Parathyroid adenoma (tissue), 2 donors: ENCODE measurements around the gene BCAP31.

Source experiments
- H2AFZ ChIP-seq: fragments of 300-600 bp; sonication (generic); one replicate; pipeline ENCODE4 v1.7.0; 2017; ENCODE audit warnings: antibody characterized with exemption, mild to moderate bottlenecking
- H3K27ac ChIP-seq: fragments of 300-600 bp; sonication (generic); one replicate; pipeline ENCODE4 v1.7.0; 2017
- H3K27me3 ChIP-seq: fragments of 300-600 bp; sonication (generic); one replicate; pipeline ENCODE4 v1.7.0; 2017; ENCODE audit warnings: low read length; ENCODE audit not compliant: control insufficient read depth, insufficient read depth
- H3K36me3 ChIP-seq: fragments of 300-600 bp; sonication (generic); one replicate; pipeline ENCODE4 v1.7.0; 2017; ENCODE audit warnings: low read length; ENCODE audit not compliant: control insufficient read depth, insufficient read depth
- H3K4me1 ChIP-seq: fragments of 300-600 bp; sonication (generic); one replicate; pipeline ENCODE4 v1.7.0; 2017; ENCODE audit warnings: control low read depth
- H3K4me2 ChIP-seq: fragments of 300-600 bp; sonication (generic); one replicate; pipeline ENCODE4 v1.7.0; 2017; ENCODE audit warnings: low read length
- H3K4me3 ChIP-seq: fragments of 300-600 bp; sonication (generic); one replicate; pipeline ENCODE4 v1.7.0; 2017; ENCODE audit warnings: low read depth, low read length
- H3K79me2 ChIP-seq: fragments of 300-600 bp; sonication (generic); one replicate; pipeline ENCODE4 v1.7.0; 2017; ENCODE audit warnings: control low read depth
- H3K9ac ChIP-seq: fragments of 300-600 bp; sonication (generic); one replicate; pipeline ENCODE4 v1.7.0; 2017; ENCODE audit warnings: mild to moderate bottlenecking
- H3K9me3 ChIP-seq: fragments of 300-600 bp; sonication (generic); one replicate; pipeline ENCODE4 v1.7.0; 2017; ENCODE audit warnings: low read length; ENCODE audit not compliant: control insufficient read depth
- CTCF ChIP-seq: fragments of 300-600 bp; sonication (generic); IDR thresholded peaks from one replicate; pipeline ENCODE4 v1.7.0; 2017; ENCODE audit warnings: antibody characterized with exemption, mild to moderate bottlenecking
- donor health status: primary hyperparathyroidism.

BCAP31 gene

GRCh38 chrX:153722704-153723350 is 1.4 kb downstream of the BCAP31 start:
- peak overlapping the region; percentile 69 for H3K4me3 ChIP-seq
- H3K9ac ChIP-seq: no peak overlapping the region
- no peak for TF ChIP-seq CTCF
- H3K36me3 ChIP-seq: no peaks in the 10 kb centered on the region
- peaks cover 10% of the 10 kb centered on the region for H3K4me1 ChIP-seq
- peak overlapping the region; percentile 82 for H3K4me2 ChIP-seq
- H3K27ac ChIP-seq: peak overlapping the region; percentile 66
- no peaks in the 10 kb centered on the region for H3K27me3 ChIP-seq
- peaks cover 11% of the 10 kb centered on the region for H3K79me2 ChIP-seq
- H2AFZ ChIP-seq: no peak overlapping the region
- no peaks in the 10 kb centered on the region for H3K9me3 ChIP-seq

DNA sequence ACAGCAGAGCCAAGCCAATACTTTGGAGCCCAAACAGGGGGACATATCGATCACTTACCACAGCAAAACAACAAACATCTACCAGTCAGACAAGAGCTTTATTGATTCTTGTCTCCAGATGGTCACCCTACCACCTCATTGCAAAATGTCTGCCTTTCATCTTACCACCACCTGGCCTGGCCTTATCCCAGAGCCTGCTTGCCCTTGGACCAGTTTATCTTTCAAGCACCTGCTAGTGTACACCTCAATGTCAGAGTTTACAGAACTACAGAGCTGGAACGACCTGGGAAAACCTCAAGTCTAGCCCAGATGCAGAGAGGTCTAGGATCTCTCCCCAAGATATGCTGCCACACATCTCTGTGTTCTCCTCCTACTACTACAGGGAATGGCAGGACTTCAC is 4.5 kb downstream of the BCAP31 start:
- TF ChIP-seq CTCF: no peak
- H3K36me3 ChIP-seq: no peaks in the 10 kb centered on the region

GRCh38 chrX:153719238-153719637 is 4.9 kb downstream of the BCAP31 start:
- no peak for TF ChIP-seq CTCF
- Histone ChIP-seq H3K4me1 (peaks cover 2% of the 10 kb centered on the region), H3K4me3 (no peak overlapping the region), H3K4me2 (no peak overlapping the region), H3K27me3 (no peaks in the 10 kb centered on the region), H3K9me3 (no peaks in the 10 kb centered on the region), H3K36me3 (no peaks in the 10 kb centered on the region), H2AFZ (no peak overlapping the region), H3K27ac (no peak overlapping the region), H3K9ac (no peak overlapping the region), H3K79me2 (peaks cover 11% of the 10 kb centered on the region)

More for the DNA sequence above, 4.5 kb downstream of the BCAP31 start:
- Histone ChIP-seq H2AFZ (no peak overlapping the region), H3K27ac (no peak overlapping the region), H3K9ac (no peak overlapping the region), H3K79me2 (peaks cover 11% of the 10 kb centered on the region), H3K27me3 (no peaks in the 10 kb centered on the region), H3K4me2 (no peak overlapping the region), H3K4me3 (no peak overlapping the region), H3K9me3 (no peaks in the 10 kb centered on the region), H3K4me1 (peaks cover 2% of the 10 kb centered on the region)

DNA sequence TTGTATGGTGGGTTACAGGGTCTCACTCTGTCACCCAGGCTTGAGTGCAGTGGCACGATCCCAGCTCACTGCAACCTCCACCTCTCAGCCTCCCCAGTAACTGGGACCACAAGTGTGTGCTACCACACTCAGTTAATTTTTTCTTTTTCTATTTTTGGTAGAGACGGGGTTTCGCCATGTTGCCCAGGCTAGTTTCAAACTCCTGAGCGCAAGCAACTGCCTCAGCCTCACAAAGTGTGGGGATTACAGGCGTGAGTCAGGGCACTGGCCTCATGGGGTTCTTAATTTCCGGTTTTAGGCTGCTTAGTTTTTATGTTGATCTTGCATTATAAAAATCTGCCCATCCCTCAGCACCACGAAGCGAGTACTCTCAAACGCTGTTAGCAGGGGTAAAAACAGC is 6.7 kb downstream of the BCAP31 start:
- no peak overlapping the region for H3K27ac ChIP-seq
- H3K9ac ChIP-seq: no peak overlapping the region
- peaks cover 11% of the 10 kb centered on the region for H3K79me2 ChIP-seq
- no peak overlapping the region for H3K4me2 ChIP-seq
- no peak overlapping the region for H2AFZ ChIP-seq
- H3K9me3 ChIP-seq: no peaks in the 10 kb centered on the region
- no peaks in the 10 kb centered on the region for H3K27me3 ChIP-seq
- no peaks in the 10 kb centered on the region for H3K4me1 ChIP-seq
- TF ChIP-seq CTCF: no peak
- no peak overlapping the region for H3K4me3 ChIP-seq
- no peaks in the 10 kb centered on the region for H3K36me3 ChIP-seq

GRCh38 chrX:153714256-153714655 is 9.9 kb downstream of the BCAP31 start:
- Histone ChIP-seq H3K9me3 (no peaks in the 10 kb centered on the region), H3K79me2 (no peaks in the 10 kb centered on the region), H3K4me2 (no peak overlapping the region), H3K27ac (no peak overlapping the region), H3K4me3 (no peak overlapping the region), H3K36me3 (no peaks in the 10 kb centered on the region), H2AFZ (no peak overlapping the region), H3K4me1 (no peaks in the 10 kb centered on the region), H3K27me3 (no peaks in the 10 kb centered on the region), H3K9ac (no peak overlapping the region)
- TF ChIP-seq CTCF: no peak
